22Rv1 (cell line): ENCODE measurements around the gene ANKS6.

Experiments used
- CTCF ChIP-seq: fragments of 450-650 bp; IDR thresholded peaks from 2 replicates; pipeline ENCODE4 v1.5.1; 2017; ENCODE audit warnings: mild to moderate bottlenecking
- ZFX ChIP-seq: fragments of 450-650 bp; IDR thresholded peaks from 2 replicates; pipeline ENCODE4 v1.6.1; 2017; ENCODE audit warnings: antibody characterized with exemption, borderline replicate concordance

- TF ChIP-seq CTCF (no peak), ZFX (no peak)
Measured at GRCh38 chr9:98771209-98771874, 25.0 kb downstream of the ANKS6 start.
